IPS-18c (cell line): ENCODE results near the gene CLGN.
"Not testable (repeated sequence)": the region's sequence is repeated elsewhere in the genome, so short reads cannot be mapped to it uniquely, and the experiment has no call there.

Experiments used
- H3K4me3 ChIP-seq: 2 replicates; pipeline ENCODE4 v1.7.0; 2013; ENCODE audit warnings: low read depth, mild to moderate bottlenecking, low read length, moderate library complexity; ENCODE audit not compliant: insufficient read depth
- H3K9me3 ChIP-seq: one replicate; pipeline ENCODE4 v1.6.1; 2013; ENCODE audit warnings: mild to moderate bottlenecking, low read length, moderate library complexity; ENCODE audit not compliant: control insufficient read depth, insufficient read depth

CLGN gene

GRCh38 chr4:140427106-140427918, at the start of gene CLGN:
Gene CLGN (minus strand): TSS chr4:140427648. CDS start chr4:140413078, 14,570 bp downstream.
- H3K9me3 ChIP-seq = no peaks in the 10 kb centered on the region
- H3K4me3 ChIP-seq = peak within 1 kb of the TSS; percentile 75

GRCh38 chr4:140472156-140472555, 44.7 kb upstream of the CLGN start:
- Histone ChIP-seq H3K4me3 (no peak overlapping the region), H3K9me3 (no peaks in the 10 kb centered on the region)

GRCh38 chr4:140469791-140470733, 42.6 kb upstream of the CLGN start:
- Histone ChIP-seq H3K9me3 (no peaks in the 10 kb centered on the region), H3K4me3 (no peak overlapping the region)

- H3K9me3 ChIP-seq = no peaks in the 10 kb centered on the region
- H3K4me3 ChIP-seq = no peak overlapping the region
Measured at GRCh38 chr4:140466146-140466545, 38.7 kb upstream of the CLGN start.

GRCh38 chr4:140463614-140464013, 36.2 kb upstream of the CLGN start:
- no peaks in the 10 kb centered on the region for H3K9me3 ChIP-seq
- no peak overlapping the region for H3K4me3 ChIP-seq

- H3K4me3 ChIP-seq = no peak overlapping the region
- H3K9me3 ChIP-seq = no peaks in the 10 kb centered on the region
Measured at GRCh38 chr4:140463182-140463581, 35.7 kb upstream of the CLGN start.

- Histone ChIP-seq H3K4me3 (no peak overlapping the region), H3K9me3 (no peaks in the 10 kb centered on the region)
Measured at GRCh38 chr4:140450352-140450751, 22.9 kb upstream of the CLGN start.

GRCh38 chr4:140448830-140449229, 21.4 kb upstream of the CLGN start:
- no peak overlapping the region for H3K4me3 ChIP-seq
- H3K9me3 ChIP-seq = no peaks in the 10 kb centered on the region

GRCh38 chr4:140448162-140448561, 20.7 kb upstream of the CLGN start:
- Histone ChIP-seq H3K4me3 (no peak overlapping the region), H3K9me3 (no peaks in the 10 kb centered on the region)

- not testable (repeated sequence) for H3K4me3 ChIP-seq, H3K9me3 ChIP-seq
Measured at GRCh38 chr4:140444347-140444746, 16.9 kb upstream of the CLGN start.

- H3K9me3 ChIP-seq = no peaks in the 10 kb centered on the region
- no peak overlapping the region for H3K4me3 ChIP-seq
Measured at GRCh38 chr4:140439644-140440142, 12.2 kb upstream of the CLGN start.

GRCh38 chr4:140427919-140428471, 547 bp upstream of the CLGN start:
- Histone ChIP-seq H3K4me3 (peak overlapping the region; percentile 75), H3K9me3 (no peaks in the 10 kb centered on the region)

- no peaks in the 10 kb centered on the region for H3K9me3 ChIP-seq
- peak overlapping the region; percentile 75 for H3K4me3 ChIP-seq
Measured at GRCh38 chr4:140426610-140427105, 790 bp downstream of the CLGN start.

GRCh38 chr4:140423106-140423505, 4.3 kb downstream of the CLGN start:
- Histone ChIP-seq H3K9me3 (no peaks in the 10 kb centered on the region), H3K4me3 (no peak overlapping the region)

- H3K9me3 ChIP-seq = not testable (repeated sequence)
Measured at GRCh38 chr4:140413130-140413969, 14.1 kb downstream of the CLGN start.

GRCh38 chr4:140408974-140409373, 18.5 kb downstream of the CLGN start:
- no peak overlapping the region for H3K4me3 ChIP-seq
- no peaks in the 10 kb centered on the region for H3K9me3 ChIP-seq

More at GRCh38 chr4:140413130-140413969, 14.1 kb downstream of the CLGN start:
- H3K4me3 ChIP-seq = not testable (repeated sequence)
